Keratinocyte (primary cell): Measurements from ENCODE around the gene NF1. TPM values are rescaled to one million over a fixed set of nuclear protein-coding genes. Genes with fewer than 3 reads are reported as not detected.

Source experiments
- DNase-seq: peaks from one replicate; pipeline ENCODE4 v3.0.0-alpha.2; 2011; ENCODE audit warnings: low read depth, missing footprints, low spot score
- FAIRE-seq: peaks from 2 replicates; lab custom pipeline; 2011; peaks lifted over from hg19 to GRCh38; lab: Jason Lieb, UNC
- H2AFZ ChIP-seq: 2 replicates; pipeline ENCODE4 v1.6.0; 2012; ENCODE audit warnings: low read length, control low read depth, inconsistent platforms; ENCODE audit not compliant: control insufficient read depth
- H3K27ac ChIP-seq: 2 replicates; pipeline ENCODE4 v1.5.1; 2011; ENCODE audit warnings: low read length; ENCODE audit not compliant: control insufficient read depth, insufficient read depth
- H3K27me3 ChIP-seq: 3 replicates; pipeline ENCODE4 v1.6.0; 2011; ENCODE audit warnings: low read length; ENCODE audit not compliant: control insufficient read depth, insufficient read depth; ENCODE audit errors: extremely low read depth
- H3K36me3 ChIP-seq, 2 experiments: 2 replicates in 1 of 2; 3 replicates in 1 of 2; pipeline ENCODE4 v1.5.1; 2011; ENCODE audit warnings: low read length in 2 of 2, mild to moderate bottlenecking in 1 of 2; ENCODE audit not compliant: control insufficient read depth in 2 of 2, insufficient read depth in 2 of 2; ENCODE audit errors: extremely low read depth in 1 of 2
- H3K4me1 ChIP-seq: 3 replicates; pipeline ENCODE4 v1.5.1; 2011; ENCODE audit warnings: low read length; ENCODE audit not compliant: control insufficient read depth, insufficient read depth; ENCODE audit errors: extremely low read depth
- H3K4me2 ChIP-seq: 3 replicates; pipeline ENCODE4 v1.6.0; 2011; ENCODE audit warnings: low read depth, low read length; ENCODE audit not compliant: control insufficient read depth, insufficient read depth; ENCODE audit errors: extremely low read depth
- H3K4me3 ChIP-seq, 3 experiments: fragments of 200-600 bp in 1 of 3; sonication (generic) in 1 of 3; 2 replicates in 2 of 3; 3 replicates in 1 of 3; pipeline ENCODE4 v1.5.1; 2011 to 2016; ENCODE audit warnings: low read length in 3 of 3, mild to moderate bottlenecking in 3 of 3, control low read depth in 2 of 3, inconsistent platforms in 1 of 3, low read depth in 1 of 3, mixed read lengths in 1 of 3, mixed run types in 1 of 3, moderate library complexity in 1 of 3; ENCODE audit not compliant: control insufficient read depth in 2 of 3, insufficient read depth in 2 of 3; ENCODE audit errors: extremely low read depth in 1 of 3
- H3K79me2 ChIP-seq: 2 replicates; pipeline ENCODE4 v1.6.0; 2012; ENCODE audit warnings: low read length; ENCODE audit not compliant: control insufficient read depth, insufficient read depth
- H3K9ac ChIP-seq: 3 replicates; pipeline ENCODE4 v1.6.0; 2011; ENCODE audit warnings: low read length; ENCODE audit not compliant: control insufficient read depth, insufficient read depth; ENCODE audit errors: extremely low read depth
- H3K9me1 ChIP-seq: 3 replicates; pipeline ENCODE4 v1.6.0; 2011; ENCODE audit warnings: low read length; ENCODE audit not compliant: control insufficient read depth, insufficient read depth; ENCODE audit errors: extremely low read depth
- H3K9me3 ChIP-seq: 2 replicates; pipeline ENCODE4 v1.5.1; 2012; ENCODE audit warnings: low read depth, low read length; ENCODE audit not compliant: control insufficient read depth
- H4K20me1 ChIP-seq: 3 replicates; pipeline ENCODE4 v1.6.0; 2011; ENCODE audit warnings: low read length; ENCODE audit not compliant: control insufficient read depth, insufficient read depth; ENCODE audit errors: extremely low read depth
- EZH2 ChIP-seq: IDR thresholded peaks from one replicate; pipeline ENCODE4 v1.6.1; 2012; ENCODE audit warnings: inconsistent platforms, mild to moderate bottlenecking, low read length, moderate library complexity
- dilution Hi-C: fragments of 300-500 bp; cut with MboI; formaldehyde crosslinking; loops from one replicate; pipeline ENCODE4 v1.7.0; 2020; ENCODE audit warnings: low sequenced_read_pairs; ENCODE audit not compliant: extremely low pct_ligation_motif_present
- polyA plus RNA-seq, 5 experiments: library from polyadenylated mRNA; depleted of rRNA in 3 of 5; stranded (reverse) in 3 of 5; stranded (forward) in 1 of 5; unstranded in 1 of 5; fragments of >200 nt; gene quantifications; 1 replicate in 1 of 5; 2 replicates in 3 of 5; 3 replicates in 1 of 5; pipeline versions ENCODE4 v1.2.1 to v1.2.3, GENCODE V29; 2011 to 2012; ENCODE audit warnings: missing spikeins in 2 of 5, low read depth in 1 of 5, low replicate concordance in 1 of 5
- TF ChIP-seq, protein P1 (sequence below), 3 experiments: IDR thresholded peaks in 1 of 3; conservative IDR thresholded peaks in 1 of 3; optimal IDR thresholded peaks in 1 of 3; 2 replicates in 2 of 3; 3 replicates in 1 of 3; pipeline versions ENCODE3 to v1.5.1; 2011; ENCODE audit warnings: low read length in 3 of 3, mild to moderate bottlenecking in 3 of 3, moderate library complexity in 2 of 3, control low read depth in 1 of 3, inconsistent platforms in 1 of 3; ENCODE audit not compliant: insufficient read depth in 2 of 3; ENCODE audit errors: extremely low read depth in 1 of 3

Gene NF1
- polyA plus RNA-seq, 1 donor (not counting 4 experiments of a cell fraction or from before 2014, with no cell fraction given), result 26.7 TPM

DNA sequence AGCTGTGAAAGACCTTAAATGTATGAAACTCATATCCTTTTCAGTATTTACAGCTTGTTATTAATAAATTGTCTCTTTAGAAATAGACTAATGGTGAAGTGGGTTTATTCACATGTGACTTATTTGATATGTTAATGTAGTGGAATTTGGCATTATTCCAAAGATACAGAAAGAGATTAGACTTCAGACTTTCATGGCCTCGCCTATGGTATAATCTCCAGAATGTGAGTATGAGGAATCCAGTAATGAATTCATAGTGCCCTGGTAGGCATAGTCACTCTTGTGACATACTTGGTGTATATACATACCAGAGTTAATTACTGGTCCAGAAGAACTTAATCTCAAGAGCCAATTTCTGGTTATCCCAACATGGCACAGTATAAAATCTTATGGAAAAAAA lies 129.6 kb downstream of the NF1 start:
- TF ChIP-seq, protein P1, sequence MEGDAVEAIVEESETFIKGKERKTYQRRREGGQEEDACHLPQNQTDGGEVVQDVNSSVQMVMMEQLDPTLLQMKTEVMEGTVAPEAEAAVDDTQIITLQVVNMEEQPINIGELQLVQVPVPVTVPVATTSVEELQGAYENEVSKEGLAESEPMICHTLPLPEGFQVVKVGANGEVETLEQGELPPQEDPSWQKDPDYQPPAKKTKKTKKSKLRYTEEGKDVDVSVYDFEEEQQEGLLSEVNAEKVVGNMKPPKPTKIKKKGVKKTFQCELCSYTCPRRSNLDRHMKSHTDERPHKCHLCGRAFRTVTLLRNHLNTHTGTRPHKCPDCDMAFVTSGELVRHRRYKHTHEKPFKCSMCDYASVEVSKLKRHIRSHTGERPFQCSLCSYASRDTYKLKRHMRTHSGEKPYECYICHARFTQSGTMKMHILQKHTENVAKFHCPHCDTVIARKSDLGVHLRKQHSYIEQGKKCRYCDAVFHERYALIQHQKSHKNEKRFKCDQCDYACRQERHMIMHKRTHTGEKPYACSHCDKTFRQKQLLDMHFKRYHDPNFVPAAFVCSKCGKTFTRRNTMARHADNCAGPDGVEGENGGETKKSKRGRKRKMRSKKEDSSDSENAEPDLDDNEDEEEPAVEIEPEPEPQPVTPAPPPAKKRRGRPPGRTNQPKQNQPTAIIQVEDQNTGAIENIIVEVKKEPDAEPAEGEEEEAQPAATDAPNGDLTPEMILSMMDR (optimal IDR thresholded peaks at IDR 0.05 in 1 of 3, IDR thresholded peaks at IDR 0.05 in 1 of 3, conservative IDR thresholded peaks at IDR 0.05 in 1 of 3; ENCODE audit: extremely low read depth in 1 of 3, insufficient read depth in 2 of 3, low read length in 3 of 3), result no peak
- TF ChIP-seq EZH2, result no peak
- DNase-seq (no peak), FAIRE-seq (peak; percentile 56)
- no peaks in the 10 kb centered on the region for H3K79me2 ChIP-seq
- H3K9ac ChIP-seq, result no peak overlapping the region
- no peak overlapping the region for H3K4me2 ChIP-seq
- dilution Hi-C loops, result no loop called here
- no peak overlapping the region for H3K4me3 ChIP-seq
- H2AFZ ChIP-seq, result no peak overlapping the region
- H3K36me3 ChIP-seq, result peaks cover 3 to 5% of the 10 kb centered on the region in 2 experiments
- H3K27ac ChIP-seq, result no peak overlapping the region
- no peaks in the 10 kb centered on the region for H4K20me1 ChIP-seq
- H3K27me3 ChIP-seq, result no peaks in the 10 kb centered on the region
- no peaks in the 10 kb centered on the region for H3K4me1 ChIP-seq
- H3K9me3 ChIP-seq, result no peaks in the 10 kb centered on the region
- no peaks in the 10 kb centered on the region for H3K9me1 ChIP-seq

DNA sequence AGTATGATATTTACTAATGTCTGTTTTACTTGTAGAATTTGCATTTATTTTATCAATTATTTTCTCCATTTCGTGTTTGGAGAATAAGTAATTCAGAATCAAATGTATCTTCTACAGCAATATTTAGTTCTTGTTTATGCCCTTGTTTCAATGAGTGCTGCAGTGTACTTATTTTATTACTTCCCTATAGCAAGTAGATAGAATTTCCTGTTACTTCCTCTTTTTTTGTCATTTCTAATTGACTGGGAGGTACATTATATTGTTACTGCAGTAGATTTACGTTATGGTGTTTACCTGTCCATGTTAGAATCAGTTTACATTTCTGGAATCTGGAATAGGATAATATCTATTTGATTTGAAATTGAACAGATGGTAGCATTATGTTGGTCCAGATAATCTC lies 131.1 kb downstream of the NF1 start:
- Histone ChIP-seq H3K9me3 (no peaks in the 10 kb centered on the region), H3K4me2 (no peak overlapping the region), H3K79me2 (no peaks in the 10 kb centered on the region), H3K36me3 (peaks cover 3 to 9% of the 10 kb centered on the region in 2 experiments), H3K9ac (no peak overlapping the region), H3K4me3 (no peak overlapping the region), H3K4me1 (no peaks in the 10 kb centered on the region), H2AFZ (no peak overlapping the region), H3K27ac (no peak overlapping the region), H3K27me3 (no peaks in the 10 kb centered on the region), H4K20me1 (no peaks in the 10 kb centered on the region), H3K9me1 (no peaks in the 10 kb centered on the region)
- DNase-seq (no peak), FAIRE-seq (no peak)
- TF ChIP-seq, protein P1 (optimal IDR thresholded peaks at IDR 0.05 in 1 of 3, IDR thresholded peaks at IDR 0.05 in 1 of 3, conservative IDR thresholded peaks at IDR 0.05 in 1 of 3; ENCODE audit: extremely low read depth in 1 of 3, insufficient read depth in 2 of 3, low read length in 3 of 3), result no peak
- TF ChIP-seq EZH2, result no peak
- dilution Hi-C loops, result no loop called here
